ENCODE data around the gene NMNAT2. TPM values are rescaled to one million over a fixed set of nuclear protein-coding genes. Genes with fewer than 3 reads are reported as not detected.

NMNAT2 gene
- total RNA-seq, 1 donor from 2014 or later: 0.50 TPM

- FAIRE-seq (no peak), DNase-seq (ENCODE audit: low read depth) (no peak)
- Histone ChIP-seq H3K79me2 (ENCODE audit: insufficient read depth, low read length) (no peaks in the 10 kb centered on the region), H3K4me3 (ENCODE audit: insufficient read depth, low read depth, low read length) (no peak overlapping the region), H3K4me2 (ENCODE audit: low read length) (no peak overlapping the region), H3K27ac (ENCODE audit: low read depth, low read length) (no peak overlapping the region), H3K27me3 (ENCODE audit: insufficient read depth, low read length) (peaks cover 27% of the 10 kb centered on the region), H4K20me1 (ENCODE audit: insufficient read depth, low read length) (no peaks in the 10 kb centered on the region), H3K36me3 (ENCODE audit: insufficient read depth, low read length) (no peaks in the 10 kb centered on the region), H2AFZ (ENCODE audit: low read depth, low read length) (no peak overlapping the region), H3K4me1 (ENCODE audit: insufficient read depth, low read length) (no peaks in the 10 kb centered on the region), H3K9me3 (ENCODE audit: insufficient read depth, low read depth, low read length) (no peaks in the 10 kb centered on the region), H3K9ac (ENCODE audit: low read length) (no peak overlapping the region)
- Mint-ChIP-seq H3K4me1 (ENCODE audit: low read depth, unreplicated experiment) (no peaks in the 10 kb centered on the region), H3K36me3 (ENCODE audit: low read depth, unreplicated experiment) (no peaks in the 10 kb centered on the region), H3K9me3 (ENCODE audit: unreplicated experiment) (no peaks in the 10 kb centered on the region), H3K27me3 (ENCODE audit: low read depth, unreplicated experiment) (peaks cover 16% of the 10 kb centered on the region), H3K27ac (ENCODE audit: unreplicated experiment) (no peak overlapping the region), H3K4me3 (ENCODE audit: unreplicated experiment) (no peak overlapping the region)
- TF ChIP-seq, protein P1, sequence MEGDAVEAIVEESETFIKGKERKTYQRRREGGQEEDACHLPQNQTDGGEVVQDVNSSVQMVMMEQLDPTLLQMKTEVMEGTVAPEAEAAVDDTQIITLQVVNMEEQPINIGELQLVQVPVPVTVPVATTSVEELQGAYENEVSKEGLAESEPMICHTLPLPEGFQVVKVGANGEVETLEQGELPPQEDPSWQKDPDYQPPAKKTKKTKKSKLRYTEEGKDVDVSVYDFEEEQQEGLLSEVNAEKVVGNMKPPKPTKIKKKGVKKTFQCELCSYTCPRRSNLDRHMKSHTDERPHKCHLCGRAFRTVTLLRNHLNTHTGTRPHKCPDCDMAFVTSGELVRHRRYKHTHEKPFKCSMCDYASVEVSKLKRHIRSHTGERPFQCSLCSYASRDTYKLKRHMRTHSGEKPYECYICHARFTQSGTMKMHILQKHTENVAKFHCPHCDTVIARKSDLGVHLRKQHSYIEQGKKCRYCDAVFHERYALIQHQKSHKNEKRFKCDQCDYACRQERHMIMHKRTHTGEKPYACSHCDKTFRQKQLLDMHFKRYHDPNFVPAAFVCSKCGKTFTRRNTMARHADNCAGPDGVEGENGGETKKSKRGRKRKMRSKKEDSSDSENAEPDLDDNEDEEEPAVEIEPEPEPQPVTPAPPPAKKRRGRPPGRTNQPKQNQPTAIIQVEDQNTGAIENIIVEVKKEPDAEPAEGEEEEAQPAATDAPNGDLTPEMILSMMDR (IDR thresholded peaks at IDR 0.05; ENCODE audit: insufficient read depth, low read depth, low read length): no peak
- TF ChIP-seq EZH2 (IDR thresholded peaks at IDR 0.05; ENCODE audit: insufficient read depth, low read length): no peak
These were observed 26.3 kb downstream of the NMNAT2 start for GRCh38 chr1:183391863-183392262.

- Histone ChIP-seq H4K20me1 (ENCODE audit: insufficient read depth, low read length) (no peaks in the 10 kb centered on the region), H3K9ac (ENCODE audit: low read length) (no peak overlapping the region), H3K27ac (ENCODE audit: low read depth, low read length) (no peak overlapping the region), H2AFZ (ENCODE audit: low read depth, low read length) (no peak overlapping the region), H3K4me3 (ENCODE audit: insufficient read depth, low read depth, low read length) (no peak overlapping the region), H3K4me1 (ENCODE audit: insufficient read depth, low read length) (no peaks in the 10 kb centered on the region), H3K9me3 (ENCODE audit: insufficient read depth, low read depth, low read length) (no peaks in the 10 kb centered on the region), H3K4me2 (ENCODE audit: low read length) (no peak overlapping the region), H3K27me3 (ENCODE audit: insufficient read depth, low read length) (peaks cover 27% of the 10 kb centered on the region), H3K36me3 (ENCODE audit: insufficient read depth, low read length) (no peaks in the 10 kb centered on the region), H3K79me2 (ENCODE audit: insufficient read depth, low read length) (no peaks in the 10 kb centered on the region)
- H3K27ac Mint-ChIP-seq (ENCODE audit: unreplicated experiment): no peak overlapping the region
- H3K4me1 Mint-ChIP-seq (ENCODE audit: low read depth, unreplicated experiment): no peaks in the 10 kb centered on the region
- no peak for FAIRE-seq
- DNase-seq (ENCODE audit: low read depth): no peak
- H3K36me3 Mint-ChIP-seq (ENCODE audit: low read depth, unreplicated experiment): no peaks in the 10 kb centered on the region
- no peaks in the 10 kb centered on the region for H3K9me3 Mint-ChIP-seq (ENCODE audit: unreplicated experiment)
- H3K4me3 Mint-ChIP-seq (ENCODE audit: unreplicated experiment): no peak overlapping the region
- peaks cover 13% of the 10 kb centered on the region for H3K27me3 Mint-ChIP-seq (ENCODE audit: low read depth, unreplicated experiment)
- TF ChIP-seq, protein P1 (IDR thresholded peaks at IDR 0.05; ENCODE audit: insufficient read depth, low read depth, low read length): no peak
- TF ChIP-seq EZH2 (IDR thresholded peaks at IDR 0.05; ENCODE audit: insufficient read depth, low read length): no peak
These were observed 27.6 kb downstream of the NMNAT2 start for GRCh38 chr1:183390561-183390960.

GRCh38 chr1:183388735-183389134 is 29.4 kb downstream of the NMNAT2 start:
- H3K4me1 ChIP-seq (ENCODE audit: insufficient read depth, low read length): no peaks in the 10 kb centered on the region
- no peaks in the 10 kb centered on the region for H3K9me3 ChIP-seq (ENCODE audit: insufficient read depth, low read depth, low read length)
- H3K9me3 Mint-ChIP-seq (ENCODE audit: unreplicated experiment): no peaks in the 10 kb centered on the region
- no peak for FAIRE-seq
- TF ChIP-seq, protein P1 (IDR thresholded peaks at IDR 0.05; ENCODE audit: insufficient read depth, low read depth, low read length): no peak
- no peak for TF ChIP-seq EZH2 (IDR thresholded peaks at IDR 0.05; ENCODE audit: insufficient read depth, low read length)
- no peak overlapping the region for H3K4me3 ChIP-seq (ENCODE audit: insufficient read depth, low read depth, low read length)
- H3K4me3 Mint-ChIP-seq (ENCODE audit: unreplicated experiment): no peak overlapping the region
- H3K36me3 Mint-ChIP-seq (ENCODE audit: low read depth, unreplicated experiment): no peaks in the 10 kb centered on the region
- H3K27me3 ChIP-seq (ENCODE audit: insufficient read depth, low read length): peaks cover 18% of the 10 kb centered on the region
- peaks cover 4% of the 10 kb centered on the region for H3K27me3 Mint-ChIP-seq (ENCODE audit: low read depth, unreplicated experiment)
- H3K79me2 ChIP-seq (ENCODE audit: insufficient read depth, low read length): no peaks in the 10 kb centered on the region
- no peak overlapping the region for H3K27ac ChIP-seq (ENCODE audit: low read depth, low read length)
- no peak overlapping the region for H3K27ac Mint-ChIP-seq (ENCODE audit: unreplicated experiment)
- no peak overlapping the region for H2AFZ ChIP-seq (ENCODE audit: low read depth, low read length)
- no peak overlapping the region for H3K9ac ChIP-seq (ENCODE audit: low read length)
- H3K36me3 ChIP-seq (ENCODE audit: insufficient read depth, low read length): no peaks in the 10 kb centered on the region
- no peaks in the 10 kb centered on the region for H4K20me1 ChIP-seq (ENCODE audit: insufficient read depth, low read length)
- H3K4me2 ChIP-seq (ENCODE audit: low read length): no peak overlapping the region
- no peaks in the 10 kb centered on the region for H3K4me1 Mint-ChIP-seq (ENCODE audit: low read depth, unreplicated experiment)
- no peak for DNase-seq (ENCODE audit: low read depth)
